Retinal pigment epithelial cell (primary cell): Measurements from ENCODE around the gene UBASH3A.

Experiments
- DNase-seq: peaks from one replicate; pipeline ENCODE4 v3.0.0-alpha.2; 2010; ENCODE audit warnings: low read depth
- H3K4me3 ChIP-seq: 2 replicates; pipeline ENCODE4 v1.5.1; 2011; ENCODE audit warnings: mild to moderate bottlenecking, low read length, control low read depth, moderate library complexity
- CTCF ChIP-seq: conservative IDR thresholded peaks from 2 replicates; pipeline ENCODE4 v1.5.1; 2011; ENCODE audit warnings: low read depth, low read length, control low read depth, inconsistent platforms

Gene UBASH3A

DNA sequence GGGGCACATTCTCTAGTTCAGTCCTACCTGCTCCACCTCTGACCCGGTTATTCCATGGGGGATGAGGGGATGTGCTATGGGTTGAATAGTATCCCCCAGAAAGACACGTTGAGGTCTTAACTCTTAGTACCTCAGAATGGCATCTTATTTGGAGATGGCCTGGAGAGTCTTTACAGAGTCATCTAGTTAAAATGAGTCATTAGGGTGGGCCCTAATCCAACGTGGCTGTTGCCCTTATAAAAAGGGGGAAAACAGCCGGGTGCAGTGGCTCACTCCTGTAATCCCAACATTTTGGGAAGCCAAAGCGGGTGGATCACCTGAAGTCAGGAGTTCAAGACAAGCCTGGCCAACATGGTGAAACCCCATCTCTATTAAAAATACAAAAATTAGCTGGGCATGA, 13.5 kb upstream of the UBASH3A start:
- no peak overlapping the region for H3K4me3 ChIP-seq
- no peak for DNase-seq
- TF ChIP-seq CTCF = no peak

GRCh38 chr21:42390696-42391095, 13.0 kb upstream of the UBASH3A start:
- no peak for TF ChIP-seq CTCF
- DNase-seq = no peak
- H3K4me3 ChIP-seq = no peak overlapping the region

DNA sequence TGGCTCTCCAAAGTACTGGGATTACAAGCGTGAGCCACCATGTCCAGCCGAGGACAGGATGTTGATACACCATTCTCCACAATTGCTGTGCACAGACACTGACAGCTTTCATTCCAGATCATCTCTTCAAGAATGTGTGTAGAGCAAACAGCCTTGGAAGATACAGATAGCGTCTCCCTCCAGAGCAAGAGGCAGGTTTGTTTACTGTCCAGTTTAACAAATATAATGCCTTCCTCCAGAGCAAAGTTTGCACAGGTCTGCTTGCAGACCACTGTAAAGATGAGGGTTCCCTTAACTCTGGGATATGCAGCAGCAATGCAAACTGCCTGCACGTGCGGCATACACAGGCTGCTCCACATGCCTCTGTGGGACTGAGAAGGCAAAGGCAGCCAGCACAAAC, 12.4 kb upstream of the UBASH3A start:
- no peak overlapping the region for H3K4me3 ChIP-seq
- no peak for DNase-seq
- no peak for TF ChIP-seq CTCF

DNA sequence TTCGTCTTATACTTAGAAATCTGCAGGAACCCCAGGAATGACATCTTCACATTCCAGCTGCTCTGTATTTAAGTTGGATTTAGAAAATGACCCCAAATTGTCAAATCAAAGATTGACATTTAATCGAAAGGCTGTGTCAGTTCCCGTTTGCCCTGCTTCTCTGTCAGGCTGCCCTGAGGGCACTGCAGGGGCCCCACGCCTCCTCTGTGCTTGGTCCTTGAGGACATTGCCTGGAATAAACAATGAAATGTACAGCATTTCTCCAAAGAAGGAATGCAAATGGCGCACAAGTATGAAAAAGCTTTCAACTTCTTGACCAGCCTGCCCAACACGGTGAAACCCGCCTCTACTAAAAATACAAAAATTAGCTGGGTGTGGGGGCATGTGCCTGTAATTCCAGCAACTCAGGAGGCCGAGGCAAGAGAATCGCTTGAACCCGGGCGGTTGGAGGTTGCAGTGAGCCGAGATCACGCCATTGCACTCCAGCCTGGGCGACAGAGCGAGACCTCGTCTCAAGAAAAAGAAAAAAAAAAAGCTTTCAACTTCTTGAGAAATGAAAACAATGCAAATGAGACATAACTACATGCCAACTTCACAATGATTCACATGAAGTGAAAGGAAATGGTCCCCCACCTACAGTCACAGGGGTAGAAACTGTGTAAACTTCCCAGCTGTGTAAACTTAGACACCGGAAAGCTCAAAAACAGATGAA, 10.8 kb upstream of the UBASH3A start:
- DNase-seq = no peak
- no peak for TF ChIP-seq CTCF
- H3K4me3 ChIP-seq = no peak overlapping the region

DNA sequence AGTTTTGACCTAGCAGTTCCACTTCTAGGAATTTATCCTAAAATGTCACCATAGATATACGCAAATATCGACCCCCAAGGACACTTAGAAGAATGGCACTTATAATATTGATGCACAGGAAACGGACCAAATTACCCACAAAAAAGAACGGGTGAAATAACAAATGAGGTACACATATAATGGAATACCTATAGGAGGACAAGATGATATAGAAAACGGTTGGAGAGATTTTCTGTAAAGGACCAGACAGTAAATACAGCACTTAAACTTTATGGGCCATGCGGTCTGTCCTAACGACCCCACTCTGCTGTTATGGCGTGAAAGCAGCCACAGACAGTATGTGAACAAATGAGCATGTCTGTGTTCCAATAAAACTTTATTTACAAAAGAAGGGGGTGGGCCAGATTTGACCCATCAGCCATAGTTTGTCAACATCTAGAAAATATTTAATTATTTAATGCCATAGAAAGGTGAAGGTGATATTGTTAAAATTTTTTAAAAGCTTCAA, 10.2 kb upstream of the UBASH3A start:
- H3K4me3 ChIP-seq = no peak overlapping the region
- TF ChIP-seq CTCF = no peak
- DNase-seq = no peak

DNA sequence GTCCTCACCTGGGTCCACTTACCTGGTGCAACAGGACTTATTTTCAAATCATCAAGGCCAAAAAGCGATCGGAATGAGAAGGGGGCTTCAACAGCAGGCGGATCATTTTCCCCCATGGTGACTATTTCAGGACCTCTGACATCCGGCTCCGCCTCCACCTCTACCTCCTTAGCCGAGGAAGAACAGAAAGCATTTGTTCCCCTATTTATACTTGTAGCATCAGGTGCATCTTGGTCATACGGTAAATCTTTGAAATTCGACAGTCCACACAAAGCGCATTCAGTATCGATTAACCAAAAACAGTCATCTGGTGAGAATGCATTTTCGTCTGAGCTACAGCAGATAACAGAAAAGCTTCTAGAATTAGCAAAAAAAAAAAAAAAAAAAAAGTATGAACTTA, 8.4 kb upstream of the UBASH3A start:
- DNase-seq = no peak
- no peak overlapping the region for H3K4me3 ChIP-seq
- TF ChIP-seq CTCF = no peak

DNA sequence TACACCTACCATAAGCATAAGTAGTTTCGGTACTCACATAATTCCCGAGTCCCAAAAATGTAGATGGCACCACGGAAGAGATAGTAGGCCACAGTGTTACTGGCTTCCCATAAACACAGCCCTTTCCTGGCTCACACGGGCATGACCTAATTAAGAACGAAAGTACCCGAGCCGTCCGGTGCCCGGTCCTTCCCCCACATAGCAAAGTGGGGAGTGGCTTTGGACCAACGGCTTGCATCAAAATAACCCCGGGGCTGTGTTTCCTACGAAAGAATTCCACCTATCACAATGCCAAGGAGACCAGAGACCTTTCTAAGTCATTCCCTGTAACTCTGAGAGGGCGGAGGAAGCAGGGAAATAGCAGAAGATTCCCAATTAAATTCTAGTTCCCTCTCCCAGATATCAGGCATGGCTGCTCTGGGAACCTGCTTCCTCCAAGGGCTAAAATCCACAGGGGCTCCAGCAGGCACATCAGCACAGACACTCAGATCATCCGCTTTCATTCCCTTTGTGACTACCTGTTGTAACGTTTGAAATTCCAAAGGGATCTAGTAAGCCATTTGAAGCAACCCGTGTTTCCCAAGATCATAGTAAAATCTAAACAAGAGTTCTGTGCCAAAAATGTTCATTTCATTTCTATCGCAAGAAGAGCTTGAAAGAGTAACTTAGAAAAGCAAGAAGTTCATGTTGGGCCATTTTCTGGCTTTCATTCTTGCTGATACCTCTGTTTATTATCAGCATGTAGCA, 7.6 kb upstream of the UBASH3A start, which contains the start of gene TMPRSS3:
TMPRSS3 (minus strand) TSS at position 148 of the 747 bp plus-strand sequence. CDS start 635 bp downstream, outside the sequence.
- H3K4me3 ChIP-seq = no peak within 1 kb of the TSS
- no peak for DNase-seq
- no peak for TF ChIP-seq CTCF
